Endothelial cell of umbilical vein (primary cell): ENCODE measurements around the gene CACHD1. TPM values are rescaled to one million over a fixed set of nuclear protein-coding genes. Genes with fewer than 3 reads are reported as not detected.

Experiments used
- BruUV-seq: library from RNA; stranded (reverse); fragments of 400-500 nt; replicated peaks from 2 replicates; lab custom pipeline; 2021; lab: Mats Ljungman, UMichigan
- CTCF ChIA-PET: fragments of 300-600, 350-600 bp; sonication (Branson Sonifier 250); formaldehyde crosslinking; loops from one replicate; lab custom pipeline; 2021; ENCODE audit warnings: antibody characterized with exemption, inconsistent platforms; lab: Charles Lee
- POLR2A ChIA-PET: fragments of 300-600, 350-600 bp; sonication (Branson Sonifier 250); formaldehyde crosslinking; loops from one replicate; lab custom pipeline; 2021; ENCODE audit warnings: antibody characterized with exemption, inconsistent platforms; lab: Charles Lee
- DNase-seq: peaks from one replicate; pipeline ENCODE4 v3.0.0-alpha.2; 2011; ENCODE audit warnings: low read depth, low spot score
- FAIRE-seq: peaks from 2 replicates; lab custom pipeline; 2011; peaks lifted over from hg19 to GRCh38; lab: Jason Lieb, UNC
- H2AFZ ChIP-seq: 2 replicates; pipeline ENCODE4 v1.6.0; 2012; ENCODE audit warnings: low read depth, low read length, control low read depth, inconsistent platforms
- H3K27ac ChIP-seq: 2 replicates; pipeline ENCODE4 v1.5.1; 2011; ENCODE audit warnings: low read depth, mild to moderate bottlenecking, control low read depth, low read length, moderate library complexity; ENCODE audit not compliant: insufficient read depth
- H3K27me3 ChIP-seq, 2 experiments: 2 replicates each; pipeline versions ENCODE4 v1.6.0 to v1.6.1; 2011; ENCODE audit warnings: low read length in 2 of 2, mixed read lengths in 1 of 2; ENCODE audit not compliant: control insufficient read depth in 2 of 2, insufficient read depth in 2 of 2
- H3K36me3 ChIP-seq, 2 experiments: 2 replicates in 1 of 2; 3 replicates in 1 of 2; pipeline ENCODE4 v1.5.1; 2011; ENCODE audit warnings: low read length in 2 of 2, mild to moderate bottlenecking in 1 of 2, moderate library complexity in 1 of 2; ENCODE audit not compliant: control insufficient read depth in 2 of 2, insufficient read depth in 2 of 2; ENCODE audit errors: extremely low read depth in 1 of 2
- H3K4me1 ChIP-seq: 3 replicates; pipeline ENCODE4 v1.5.1; 2011; ENCODE audit warnings: mild to moderate bottlenecking, low read length; ENCODE audit not compliant: control insufficient read depth, insufficient read depth; ENCODE audit errors: extremely low read depth
- H3K4me2 ChIP-seq: 2 replicates; pipeline ENCODE4 v1.6.1; 2011; ENCODE audit warnings: low read length, control low read depth, mixed read lengths; ENCODE audit not compliant: insufficient read depth
- H3K4me3 ChIP-seq, 3 experiments: fragments of 200-600 bp in 1 of 3; sonication (generic), shearing (Covaris generic) in 1 of 3; replicated peaks in 1 of 3; 2 replicates each; pipeline ENCODE4 v1.5.1; 2011 to 2016; ENCODE audit warnings: control low read depth in 3 of 3, low read length in 3 of 3, mild to moderate bottlenecking in 2 of 3, inconsistent platforms in 1 of 3, low read depth in 1 of 3, moderate library complexity in 1 of 3; ENCODE audit not compliant: insufficient read depth in 1 of 3
- H3K79me2 ChIP-seq: 2 replicates; pipeline ENCODE4 v1.6.0; 2012; ENCODE audit warnings: low read length, inconsistent platforms; ENCODE audit not compliant: control insufficient read depth, insufficient read depth
- H3K9ac ChIP-seq: replicated peaks from 2 replicates; pipeline ENCODE3; 2011; ENCODE audit warnings: low read length, control low read depth; ENCODE audit not compliant: insufficient read depth; ENCODE audit errors: extremely low read depth
- H3K9me1 ChIP-seq: replicated peaks from 3 replicates; pipeline ENCODE4 v1.6.0; 2011; ENCODE audit warnings: mild to moderate bottlenecking, low read length; ENCODE audit not compliant: control insufficient read depth, insufficient read depth; ENCODE audit errors: extremely low read depth
- H3K9me3 ChIP-seq: replicated peaks from 2 replicates; pipeline ENCODE4 v1.5.1; 2012; ENCODE audit warnings: low read length, inconsistent platforms; ENCODE audit not compliant: control insufficient read depth, insufficient read depth
- H4K20me1 ChIP-seq: replicated peaks from 2 replicates; pipeline ENCODE3; 2011; ENCODE audit warnings: mild to moderate bottlenecking, low read length; ENCODE audit not compliant: control insufficient read depth, insufficient read depth; ENCODE audit errors: extremely low read depth
- CTCF ChIP-seq, 2 donors: IDR thresholded peaks; 1 replicate in 1 of 2; 2 replicates in 1 of 2; pipeline ENCODE4 v1.5.1; 2011; ENCODE audit warnings: low read length in 2 of 2, mild to moderate bottlenecking in 2 of 2, moderate library complexity in 2 of 2, control low read depth in 1 of 2, inconsistent platforms in 1 of 2, low read depth in 1 of 2; ENCODE audit not compliant: insufficient read depth in 1 of 2; ENCODE audit errors: extremely low read depth in 1 of 2
- EZH2 ChIP-seq: IDR thresholded peaks from 2 replicates; pipeline ENCODE4 v1.6.1; 2012; ENCODE audit warnings: borderline replicate concordance, low read depth, mild to moderate bottlenecking, moderate library complexity, low read length, inconsistent platforms; ENCODE audit not compliant: severe bottlenecking
- FOS ChIP-seq: IDR thresholded peaks from 2 replicates; pipeline ENCODE4 v1.6.1; 2011; ENCODE audit warnings: mild to moderate bottlenecking, low read length, moderate library complexity, borderline replicate concordance; ENCODE audit not compliant: insufficient read depth
- GATA2 ChIP-seq: IDR thresholded peaks from 2 replicates; pipeline ENCODE4 v1.7.0; 2011; ENCODE audit warnings: low read depth, mild to moderate bottlenecking, moderate library complexity, mixed read lengths, low read length; ENCODE audit not compliant: insufficient read length, insufficient read depth
- JUN ChIP-seq: IDR thresholded peaks from 2 replicates; pipeline ENCODE4 v1.6.1; 2011; ENCODE audit warnings: borderline replicate concordance, low read depth; ENCODE audit not compliant: insufficient read length, insufficient read depth
- MAX ChIP-seq: IDR thresholded peaks from 2 replicates; pipeline ENCODE4 v1.6.1; 2011; ENCODE audit not compliant: insufficient read depth, insufficient read length
- MYC ChIP-seq: IDR thresholded peaks from one replicate; pipeline ENCODE4 v1.6.1; 2011; ENCODE audit warnings: mild to moderate bottlenecking, low read depth, low read length
- POLR2A ChIP-seq: IDR thresholded peaks from 2 replicates; pipeline ENCODE4 v1.6.1; 2012; ENCODE audit warnings: low read depth, mild to moderate bottlenecking, control low read depth, low read length
- POLR2AphosphoS5 ChIP-seq: IDR thresholded peaks from 2 replicates; pipeline ENCODE4 v1.6.1; 2012; ENCODE audit warnings: low read depth, mild to moderate bottlenecking, control low read depth, low read length, moderate library complexity; ENCODE audit not compliant: insufficient read depth
- dilution Hi-C: fragments of 300-500 bp; cut with MboI; formaldehyde crosslinking; loops from one replicate; pipeline ENCODE4 v1.15.0; 2019; ENCODE audit warnings: low sequenced_read_pairs; ENCODE audit not compliant: extremely low pct_ligation_motif_present
- intact Hi-C: fragments of 100-400 bp; cut with micrococcal nuclease; formaldehyde crosslinking; loops from one replicate; pipeline ENCODE4 v1.10.0; 2022
- polyA plus RNA-seq, 4 experiments: library from polyadenylated mRNA; depleted of rRNA in 3 of 4; stranded (reverse) in 3 of 4; unstranded in 1 of 4; fragments of >200 nt; gene quantifications; 2 replicates each; pipeline versions ENCODE4 v1.2.1 to v1.2.3, GENCODE V29; 2011 to 2012; ENCODE audit warnings: missing spikeins in 1 of 4
- total RNA-seq: library from RNA; stranded (reverse); gene quantifications from 2 replicates; pipeline ENCODE4 v1.2.3, GENCODE V29; 2021

CACHD1 gene
- total and polyA plus RNA-seq, 2 donors (not counting 3 experiments of a cell fraction or from before 2014, with no cell fraction given): 3.6 to 9.3 TPM

GRCh38 chr1:64712049-64712448 lies 242.1 kb downstream of the CACHD1 start:
- Histone ChIP-seq H3K4me2 (no peak overlapping the region), H3K9ac (no peak overlapping the region), H3K9me3 (no peaks in the 10 kb centered on the region), H3K27me3 (peaks cover 3 to 9% of the 10 kb centered on the region in 2 experiments), H3K9me1 (no peaks in the 10 kb centered on the region), H4K20me1 (no peaks in the 10 kb centered on the region), H3K27ac (no peak overlapping the region), H3K4me1 (no peaks in the 10 kb centered on the region), H2AFZ (no peak overlapping the region), H3K36me3 (no peaks in the 10 kb centered on the region), H3K4me3 (no peak overlapping the region), H3K79me2 (no peaks in the 10 kb centered on the region)
- CTCF ChIA-PET: interaction anchor here (0.8 kb wide), 1 partner anchor 34 kb away, joined by 3 read pairs; no protein-coding TSS in a partner anchor
- no peak for FAIRE-seq
- intact Hi-C loops: no loop called here
- DNase-seq: no peak
- POLR2A ChIA-PET: no interaction called here
- dilution Hi-C loops: no loop called here
- TF ChIP-seq JUN (no peak), EZH2 (no peak), GATA2 (no peak), POLR2A (no peak)
- no TSS peak for BruUV-seq

DNA sequence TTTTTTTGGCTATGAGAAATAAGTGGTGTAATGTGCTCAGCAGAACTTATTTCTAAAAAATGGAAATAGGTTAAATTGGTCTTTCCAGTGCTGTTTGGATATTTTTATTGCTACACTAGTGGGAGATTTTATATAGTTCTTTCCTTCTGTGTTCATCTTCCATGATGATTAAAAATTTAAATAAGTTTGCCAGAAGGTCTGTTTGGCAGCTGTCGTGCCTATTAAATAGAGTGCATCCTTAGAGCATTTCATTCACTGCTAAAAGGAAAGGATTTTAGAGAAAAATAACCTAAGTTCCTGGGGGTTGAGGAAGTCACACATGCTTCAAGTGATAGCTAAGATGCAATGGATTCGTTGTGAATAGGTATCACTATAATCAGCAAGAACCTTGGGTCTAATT lies 245.3 kb downstream of the CACHD1 start:
- intact Hi-C loops (no loop called here), dilution Hi-C loops (no loop called here)
- POLR2A ChIA-PET: no interaction called here
- DNase-seq (no peak), FAIRE-seq (no peak)
- H2AFZ ChIP-seq: no peak overlapping the region
- H3K4me3 ChIP-seq: no peak overlapping the region
- no peaks in the 10 kb centered on the region for H3K4me1 ChIP-seq
- H3K9ac ChIP-seq: no peak overlapping the region
- no peak overlapping the region for H3K4me2 ChIP-seq
- TF ChIP-seq POLR2A: no peak
- TF ChIP-seq JUN: no peak
- TF ChIP-seq MYC: no peak
- no peak for TF ChIP-seq FOS
- no peak for TF ChIP-seq GATA2
- no peak for TF ChIP-seq CTCF (IDR thresholded peaks at IDR 0.05; ENCODE audit: extremely low read depth in 1 of 2, insufficient read depth in 1 of 2, low read depth in 1 of 2, low read length in 2 of 2)
- TF ChIP-seq POLR2AphosphoS5: no peak
- no peak for TF ChIP-seq MAX
- TF ChIP-seq EZH2: no peak
- no peak overlapping the region for H3K27ac ChIP-seq
- H4K20me1 ChIP-seq: no peaks in the 10 kb centered on the region
- no peaks in the 10 kb centered on the region for H3K9me1 ChIP-seq
- no peaks in the 10 kb centered on the region for H3K9me3 ChIP-seq
- no peaks in the 10 kb centered on the region for H3K36me3 ChIP-seq
- BruUV-seq: no TSS peak
- no peaks in the 10 kb centered on the region for H3K79me2 ChIP-seq
- peaks cover 3 to 9% of the 10 kb centered on the region in 2 experiments for H3K27me3 ChIP-seq
- CTCF ChIA-PET: no interaction called here
